HCT116 (cell line): ENCODE measurements around the gene FEZF1. TPM values are rescaled to one million over a fixed set of nuclear protein-coding genes. Genes with fewer than 3 reads are reported as not detected.

ENCODE experiments used
- ATAC-seq: fragments of 200-7000 bp; cut with Tn5 transposase; 2 replicates; pipeline ENCODE4 v1.9.1; 2020; ENCODE audit warnings: mild to moderate bottlenecking, moderate library complexity
- BruUV-seq: library from RNA; stranded (reverse); fragments of 400-500 nt; replicated peaks from 2 replicates; lab custom pipeline; 2021; lab: Mats Ljungman, UMichigan
- CTCF ChIA-PET: fragments of 300-600 bp; sonication (Branson Sonifier 250); formaldehyde crosslinking; loops from one replicate; lab custom pipeline; 2021; ENCODE audit warnings: antibody characterized with exemption; lab: Charles Lee
- POLR2A ChIA-PET: fragments of 300-600, 350-600 bp; sonication (Branson Sonifier 250); formaldehyde crosslinking; loops from one replicate; lab custom pipeline; 2021; ENCODE audit warnings: antibody characterized with exemption; lab: Charles Lee
- RAD21 ChIA-PET, 2 experiments: fragments of 300-600 bp; sonication (Branson Sonifier 250); formaldehyde crosslinking; loops; one replicate each; lab custom pipeline; 2023; ENCODE audit warnings: low total read pairs in 2 of 2; ENCODE audit not compliant: uncharacterized antibody in 2 of 2, unreplicated experiment in 2 of 2, low non-redundant PET in 1 of 2; lab: Charles Lee
- DNase-seq: peaks from one replicate; pipeline ENCODE4 v3.0.0-alpha.2; 2010; ENCODE audit warnings: low read depth, low spot score
- H2AFZ ChIP-seq: fragments of 200-600 bp; shearing (Covaris generic), sonication (generic); 2 replicates; pipeline ENCODE4 v1.6.1; 2017; ENCODE audit warnings: low read depth, mixed run types, mixed read lengths, antibody characterized with exemption, low read length; ENCODE audit not compliant: poor library complexity, severe bottlenecking
- H3K27ac ChIP-seq: 2 replicates; pipeline ENCODE4 v1.5.1; 2012; ENCODE audit warnings: low read depth, low read length
- H3K27me3 ChIP-seq: fragments of 200-600 bp; sonication (generic); 2 replicates; pipeline ENCODE4 v1.6.1; 2016; ENCODE audit warnings: mixed run types, low read length, mixed read lengths; ENCODE audit not compliant: insufficient read depth
- H3K36me3 ChIP-seq, 2 experiments: fragments of 200-500 bp in 1 of 2; fragments of 200-600 bp in 1 of 2; sonication (Bioruptor generic) in 1 of 2; sonication (generic) in 1 of 2; 2 replicates each; pipeline versions ENCODE4 v1.5.1 to v1.6.1; 2014 to 2016; ENCODE audit warnings: low read length in 2 of 2, inconsistent platforms in 1 of 2, mixed read lengths in 1 of 2, mixed run types in 1 of 2; ENCODE audit not compliant: insufficient read depth in 2 of 2, control insufficient read depth in 1 of 2
- H3K4me1 ChIP-seq, 2 experiments: fragments of 200-600 bp in 1 of 2; sonication (generic) in 1 of 2; 2 replicates each; pipeline versions ENCODE4 v1.5.1 to v1.6.1; 2012 to 2017; ENCODE audit warnings: low read length in 2 of 2, inconsistent platforms in 1 of 2, mild to moderate bottlenecking in 1 of 2, mixed read lengths in 1 of 2, mixed run types in 1 of 2, moderate library complexity in 1 of 2; ENCODE audit not compliant: insufficient read depth in 2 of 2, control insufficient read depth in 1 of 2
- H3K4me2 ChIP-seq: fragments of 200-600 bp; sonication (generic); 2 replicates; pipeline ENCODE4 v1.6.1; 2017; ENCODE audit warnings: mixed run types, low read length, mixed read lengths
- H3K4me3 ChIP-seq, 2 experiments: fragments of 200-600 bp in 1 of 2; sonication (generic) in 1 of 2; replicated peaks in 1 of 2; 2 replicates each; pipeline ENCODE4 v1.5.1; 2011 to 2016; ENCODE audit warnings: low read length in 2 of 2, control low read depth in 1 of 2, low read depth in 1 of 2, mild to moderate bottlenecking in 1 of 2, mixed read lengths in 1 of 2, mixed run types in 1 of 2
- H3K79me2 ChIP-seq: fragments of 200-600 bp; sonication (generic); 2 replicates; pipeline ENCODE4 v1.6.1; 2017; ENCODE audit warnings: mild to moderate bottlenecking, mixed run types, low read length, moderate library complexity, mixed read lengths; ENCODE audit not compliant: insufficient read depth
- H3K9ac ChIP-seq: fragments of 200-600 bp; sonication (generic); 2 replicates; pipeline ENCODE4 v1.6.1; 2016; ENCODE audit warnings: low read length, mixed read lengths
- H3K9me2 ChIP-seq: fragments of 200-600 bp; sonication (generic), shearing (Covaris generic); 2 replicates; pipeline ENCODE4 v1.6.1; 2017; ENCODE audit warnings: mixed run types, mild to moderate bottlenecking, moderate library complexity; ENCODE audit not compliant: insufficient read depth
- H3K9me3 ChIP-seq, 2 experiments: fragments of 200-500 bp in 1 of 2; fragments of 200-600 bp in 1 of 2; sonication (Bioruptor generic) in 1 of 2; sonication (generic) in 1 of 2; 2 replicates each; pipeline ENCODE4 v1.6.1; 2014 to 2017; ENCODE audit warnings: low read length in 2 of 2, mixed read lengths in 2 of 2, inconsistent platforms in 1 of 2, low read depth in 1 of 2, mild to moderate bottlenecking in 1 of 2, mixed run types in 1 of 2, moderate library complexity in 1 of 2; ENCODE audit not compliant: control insufficient read depth in 1 of 2, insufficient read depth in 1 of 2
- H4K20me1 ChIP-seq: fragments of 200-600 bp; sonication (generic), shearing (Covaris generic); 2 replicates; pipeline ENCODE4 v1.6.1; 2017; ENCODE audit warnings: mixed run types, mild to moderate bottlenecking, moderate library complexity; ENCODE audit not compliant: insufficient read depth
- ATF3 ChIP-seq: IDR thresholded peaks from 2 replicates; pipeline ENCODE4 v1.6.1; 2012
- CEBPB ChIP-seq: IDR thresholded peaks from 2 replicates; pipeline ENCODE4 v1.6.1; 2012; ENCODE audit warnings: low read depth
- ELF1 ChIP-seq: IDR thresholded peaks from 2 replicates; pipeline ENCODE4 v1.6.1; 2012; ENCODE audit warnings: low read depth, borderline replicate concordance
- FOSL1 ChIP-seq: IDR thresholded peaks from 2 replicates; pipeline ENCODE4 v1.6.1; 2012; ENCODE audit warnings: low read depth
- JUND ChIP-seq: IDR thresholded peaks from 2 replicates; pipeline ENCODE4 v1.6.1; 2012
- ZFX ChIP-seq: fragments of 450-650 bp; IDR thresholded peaks from 2 replicates; pipeline ENCODE4 v1.6.1; 2017
- intact Hi-C: fragments of 100-400 bp; cut with micrococcal nuclease; formaldehyde crosslinking; loops from 2 replicates; pipeline ENCODE4 v1.10.0; 2022
- total RNA-seq: library from RNA; stranded (reverse); gene quantifications from one replicate; pipeline ENCODE4 v1.2.1, GENCODE V29; 2021; ENCODE audit not compliant: unreplicated experiment

FEZF1 gene
- total RNA-seq, 1 experiment from 2014 or later, result 0.37 TPM

DNA sequence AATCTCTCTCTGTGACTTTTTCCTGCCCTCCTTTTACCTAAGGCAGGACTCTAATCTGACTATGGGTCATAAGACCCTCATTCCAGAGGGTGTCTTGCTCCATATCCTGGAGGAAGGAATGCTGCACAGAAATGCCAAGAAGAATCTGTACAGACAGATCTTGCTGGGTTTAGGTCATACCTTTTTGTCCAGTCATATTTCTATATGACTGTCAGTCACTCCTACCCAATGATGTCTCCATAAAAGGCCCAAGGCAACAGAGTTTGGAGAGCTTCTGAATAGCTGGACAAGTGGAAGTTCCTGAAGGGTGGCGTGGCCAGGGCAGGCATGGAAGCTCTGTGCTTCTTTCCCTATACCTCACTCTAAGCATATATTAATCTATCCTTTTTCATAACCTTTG, 47.5 kb downstream of the FEZF1 start:
- RAD21 ChIA-PET, result no interaction called here

DNA sequence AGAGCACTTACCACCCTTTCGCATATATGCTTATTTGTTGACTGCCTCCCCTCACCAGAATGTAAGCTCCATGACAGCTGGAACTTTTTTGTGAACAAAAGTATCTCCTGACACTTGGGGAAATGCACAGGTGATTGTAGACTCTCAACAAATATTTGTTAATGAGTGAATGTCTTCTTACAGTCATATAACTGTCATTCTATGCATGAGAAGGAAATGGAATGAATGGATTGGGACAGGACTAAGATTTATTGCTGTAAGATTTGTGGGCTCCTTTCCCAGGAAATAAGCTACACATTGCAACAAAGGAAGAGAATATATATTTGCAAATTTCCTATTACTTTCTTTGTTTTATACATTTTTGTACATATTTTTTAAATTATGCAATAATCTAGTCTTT, 48.5 kb downstream of the FEZF1 start:
- Histone ChIP-seq H3K9me2 (no peaks in the 10 kb centered on the region), H3K27ac (no peak overlapping the region), H3K4me2 (no peak overlapping the region), H3K27me3 (no peaks in the 10 kb centered on the region; the same call in 1 of the 2 replicates), H3K9me3 (no peaks in the 10 kb centered on the region), H3K4me1 (no peaks in the 10 kb centered on the region), H3K36me3 (no peaks in the 10 kb centered on the region), H4K20me1 (no peaks in the 10 kb centered on the region), H3K79me2 (no peaks in the 10 kb centered on the region), H2AFZ (no peak overlapping the region), H3K9ac (no peak overlapping the region), H3K4me3 (no peak overlapping the region)
- no peak for ATAC-seq
- POLR2A ChIA-PET, result no interaction called here
- TF ChIP-seq CEBPB, result no peak
- BruUV-seq, result no TSS peak
- CTCF ChIA-PET, result no interaction called here
- intact Hi-C loops, result no loop called here
- no peak for DNase-seq
- RAD21 ChIA-PET, result no interaction called here

More for the DNA sequence above, 47.5 kb downstream of the FEZF1 start:
- H4K20me1 ChIP-seq, result no peaks in the 10 kb centered on the region
- H3K27me3 ChIP-seq, result no peaks in the 10 kb centered on the region; the same call in 1 of the 2 replicates
- no peak for TF ChIP-seq JUND
- TF ChIP-seq ZFX, result no peak
- TF ChIP-seq FOSL1, result no peak
- no peak for TF ChIP-seq ELF1
- no peak for TF ChIP-seq ATF3
- no peaks in the 10 kb centered on the region for H3K4me1 ChIP-seq
- no peaks in the 10 kb centered on the region for H3K9me3 ChIP-seq
- H3K9ac ChIP-seq, result no peak overlapping the region
- ChIA-PET CTCF (no interaction called here), POLR2A (no interaction called here)
- H3K79me2 ChIP-seq, result no peaks in the 10 kb centered on the region
- DNase-seq (no peak), ATAC-seq (no peak)
- H3K36me3 ChIP-seq, result no peaks in the 10 kb centered on the region
- intact Hi-C loops, result no loop called here
- no TSS peak for BruUV-seq
- H3K27ac ChIP-seq, result no peak overlapping the region
- H3K9me2 ChIP-seq, result no peaks in the 10 kb centered on the region
- H3K4me3 ChIP-seq, result no peak overlapping the region
- H2AFZ ChIP-seq, result no peak overlapping the region
- no peak overlapping the region for H3K4me2 ChIP-seq
